DND-41 (cell line): Measurements from ENCODE around the gene COL4A2.

Source experiments
- ATAC-seq: fragments of 200-7000 bp; cut with Tn5 transposase; 3 replicates; pipeline ENCODE4 v1.9.1; 2021; ENCODE audit warnings: low read depth; ENCODE audit not compliant: insufficient read depth
- DNase-seq: peaks from one replicate; pipeline ENCODE4 v3.0.0-alpha.2; 2020
- H2AFZ ChIP-seq: 2 replicates; pipeline ENCODE4 v1.6.0; 2012; ENCODE audit warnings: low read depth, low read length
- H3K27ac ChIP-seq: 2 replicates; pipeline ENCODE4 v1.5.1; 2012; ENCODE audit warnings: low read length, inconsistent platforms
- H3K27me3 ChIP-seq: fragments of 200-600 bp; sonication (generic); 2 replicates; pipeline ENCODE4 v1.6.0; 2012; ENCODE audit warnings: low read length, mild to moderate bottlenecking, inconsistent platforms; ENCODE audit not compliant: insufficient read depth, poor library complexity
- H3K36me3 ChIP-seq: 2 replicates; pipeline ENCODE4 v1.5.1; 2012; ENCODE audit warnings: low read length, inconsistent platforms; ENCODE audit not compliant: insufficient read depth
- H3K4me1 ChIP-seq: 2 replicates; pipeline ENCODE4 v1.5.1; 2012; ENCODE audit warnings: mild to moderate bottlenecking, low read length; ENCODE audit not compliant: insufficient read depth
- H3K4me2 ChIP-seq: 2 replicates; pipeline ENCODE4 v1.6.0; 2012; ENCODE audit warnings: mild to moderate bottlenecking, moderate library complexity, low read length, inconsistent platforms; ENCODE audit not compliant: insufficient read depth
- H3K4me3 ChIP-seq, 2 experiments: fragments of 200-600 bp in 1 of 2; shearing (Covaris generic) in 1 of 2; 2 replicates each; pipeline ENCODE4 v1.5.1; 2012 to 2016; ENCODE audit warnings: inconsistent platforms in 2 of 2, low read length in 2 of 2, mild to moderate bottlenecking in 2 of 2, low read depth in 1 of 2, moderate library complexity in 1 of 2
- H3K79me2 ChIP-seq: 2 replicates; pipeline ENCODE4 v1.6.0; 2012; ENCODE audit warnings: low read length, inconsistent platforms; ENCODE audit not compliant: insufficient read depth
- H3K9ac ChIP-seq: 2 replicates; pipeline ENCODE4 v1.6.0; 2012; ENCODE audit warnings: low read depth, mild to moderate bottlenecking, inconsistent platforms, low read length, moderate library complexity
- H3K9me3 ChIP-seq: 2 replicates; pipeline ENCODE4 v1.5.1; 2012; ENCODE audit warnings: low read length, moderate library complexity, mild to moderate bottlenecking, inconsistent platforms; ENCODE audit not compliant: insufficient read depth, severe bottlenecking
- H4K20me1 ChIP-seq: 2 replicates; pipeline ENCODE4 v1.6.0; 2012; ENCODE audit warnings: low read length; ENCODE audit not compliant: insufficient read depth
- EZH2 ChIP-seq: IDR thresholded peaks from 3 replicates; pipeline ENCODE4 v1.6.1; 2012; ENCODE audit warnings: borderline replicate concordance, low read depth, mild to moderate bottlenecking, moderate library complexity, low read length, inconsistent platforms; ENCODE audit not compliant: severe bottlenecking
- TF ChIP-seq, protein P1 (sequence below): IDR thresholded peaks from 2 replicates; pipeline ENCODE4 v1.5.1; 2012; ENCODE audit warnings: borderline replicate concordance, low read length, moderate library complexity, mild to moderate bottlenecking; ENCODE audit not compliant: poor library complexity, severe bottlenecking; ENCODE audit errors: extremely low read depth

Gene COL4A2

DNA sequence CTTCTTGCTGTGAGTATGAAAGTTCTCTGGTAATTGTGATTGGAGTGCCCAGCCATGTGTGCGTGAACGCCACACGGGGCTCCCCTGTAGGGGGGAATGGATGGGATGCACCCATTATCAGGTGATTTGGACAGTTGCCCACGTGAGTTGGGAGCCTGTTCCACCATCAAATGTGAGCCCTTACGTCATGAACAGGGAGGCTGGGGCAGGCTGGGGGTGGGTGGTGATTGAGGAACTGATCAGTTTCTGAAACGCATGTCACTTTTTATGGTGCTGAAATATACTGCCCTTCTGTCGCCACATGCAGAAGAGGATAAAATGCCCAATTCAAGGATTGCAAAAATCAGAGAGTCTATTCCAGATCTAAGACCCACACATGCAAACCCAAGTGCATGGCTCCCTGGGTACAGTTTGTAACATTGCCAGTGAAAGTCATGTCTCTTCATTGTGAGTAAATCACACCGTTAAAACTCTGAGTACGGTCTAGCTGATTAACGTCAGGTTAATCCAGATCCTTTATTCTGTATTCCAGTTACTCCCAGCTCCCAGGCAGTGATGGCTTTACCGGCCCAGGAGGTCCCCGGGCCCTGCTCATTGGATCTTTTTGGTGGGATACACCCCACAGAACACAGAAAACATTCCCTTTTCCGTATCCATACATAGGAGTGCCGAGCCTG is 164.2 kb downstream of the COL4A2 start:
- Histone ChIP-seq H2AFZ (no peak overlapping the region), H3K4me3 (no peak overlapping the region), H3K27me3 (peaks cover 5% of the 10 kb centered on the region), H3K79me2 (no peaks in the 10 kb centered on the region), H3K36me3 (no peaks in the 10 kb centered on the region), H3K4me1 (no peaks in the 10 kb centered on the region), H3K9me3 (no peaks in the 10 kb centered on the region), H4K20me1 (peaks cover 6% of the 10 kb centered on the region; the same call in 1 of the 2 replicates), H3K4me2 (no peak overlapping the region), H3K9ac (no peak overlapping the region), H3K27ac (no peak overlapping the region)
- ATAC-seq = no peak
- DNase-seq = no peak
- no peak for TF ChIP-seq EZH2
- TF ChIP-seq, protein P1, sequence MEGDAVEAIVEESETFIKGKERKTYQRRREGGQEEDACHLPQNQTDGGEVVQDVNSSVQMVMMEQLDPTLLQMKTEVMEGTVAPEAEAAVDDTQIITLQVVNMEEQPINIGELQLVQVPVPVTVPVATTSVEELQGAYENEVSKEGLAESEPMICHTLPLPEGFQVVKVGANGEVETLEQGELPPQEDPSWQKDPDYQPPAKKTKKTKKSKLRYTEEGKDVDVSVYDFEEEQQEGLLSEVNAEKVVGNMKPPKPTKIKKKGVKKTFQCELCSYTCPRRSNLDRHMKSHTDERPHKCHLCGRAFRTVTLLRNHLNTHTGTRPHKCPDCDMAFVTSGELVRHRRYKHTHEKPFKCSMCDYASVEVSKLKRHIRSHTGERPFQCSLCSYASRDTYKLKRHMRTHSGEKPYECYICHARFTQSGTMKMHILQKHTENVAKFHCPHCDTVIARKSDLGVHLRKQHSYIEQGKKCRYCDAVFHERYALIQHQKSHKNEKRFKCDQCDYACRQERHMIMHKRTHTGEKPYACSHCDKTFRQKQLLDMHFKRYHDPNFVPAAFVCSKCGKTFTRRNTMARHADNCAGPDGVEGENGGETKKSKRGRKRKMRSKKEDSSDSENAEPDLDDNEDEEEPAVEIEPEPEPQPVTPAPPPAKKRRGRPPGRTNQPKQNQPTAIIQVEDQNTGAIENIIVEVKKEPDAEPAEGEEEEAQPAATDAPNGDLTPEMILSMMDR = no peak

DNA sequence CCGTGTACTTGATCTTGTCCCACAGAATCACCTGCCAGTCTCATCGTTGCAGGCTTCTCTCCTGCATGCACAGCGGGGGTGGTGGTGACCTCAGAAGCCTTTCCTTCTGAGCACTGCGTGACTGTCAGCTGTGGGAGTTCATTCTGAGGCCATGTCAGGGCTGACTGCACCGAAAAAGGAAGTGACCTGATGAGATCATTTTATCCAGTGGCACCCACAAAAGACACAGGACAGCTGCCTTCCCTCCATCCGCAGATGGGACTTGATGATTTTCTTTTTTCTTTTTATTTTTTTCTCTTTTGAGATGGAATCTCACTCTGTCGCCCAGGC is 164.7 kb downstream of the COL4A2 start:
- Histone ChIP-seq H3K4me1 (no peaks in the 10 kb centered on the region), H3K4me3 (no peak overlapping the region), H2AFZ (no peak overlapping the region), H3K9ac (no peak overlapping the region), H4K20me1 (peaks cover 6% of the 10 kb centered on the region; the same call in 1 of the 2 replicates), H3K9me3 (no peaks in the 10 kb centered on the region), H3K4me2 (no peak overlapping the region), H3K79me2 (no peaks in the 10 kb centered on the region), H3K27me3 (peaks cover 8% of the 10 kb centered on the region), H3K36me3 (no peaks in the 10 kb centered on the region), H3K27ac (no peak overlapping the region)
- DNase-seq (no peak), ATAC-seq (no peak)
- TF ChIP-seq EZH2 = no peak
- TF ChIP-seq, protein P1 = no peak

DNA sequence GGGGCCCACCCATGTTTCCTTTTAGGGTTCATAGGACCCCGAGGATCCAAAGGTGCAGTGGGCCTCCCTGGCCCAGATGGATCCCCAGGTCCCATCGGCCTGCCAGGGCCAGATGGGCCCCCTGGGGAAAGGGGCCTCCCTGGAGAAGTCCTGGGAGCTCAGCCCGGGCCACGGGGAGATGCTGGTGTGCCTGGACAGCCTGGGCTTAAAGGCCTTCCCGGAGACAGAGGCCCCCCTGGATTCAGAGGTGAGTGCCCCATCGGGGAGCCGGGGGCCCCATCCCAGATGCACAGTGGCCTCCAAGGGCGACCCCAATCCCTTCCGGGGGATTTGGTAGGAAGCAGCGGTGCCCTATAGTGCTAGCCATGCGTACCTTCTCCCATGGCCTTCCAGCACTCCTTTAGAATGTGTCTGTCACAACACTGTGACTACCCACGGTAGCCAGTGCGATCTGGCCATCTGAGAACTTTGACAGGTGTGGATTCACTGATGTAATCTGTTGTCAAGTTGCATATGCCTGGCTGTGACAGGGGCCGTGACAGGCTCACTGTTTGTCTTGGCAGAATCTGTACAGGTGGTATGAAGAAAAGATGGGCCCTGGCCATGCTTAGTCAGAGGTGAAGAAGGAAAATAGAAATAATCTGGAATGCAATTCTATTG is 165.9 kb downstream of the COL4A2 start:
- no peaks in the 10 kb centered on the region for H3K4me1 ChIP-seq
- DNase-seq = no peak
- peaks cover 6% of the 10 kb centered on the region; the same call in 1 of the 2 replicates for H4K20me1 ChIP-seq
- no peak overlapping the region for H3K4me2 ChIP-seq
- no peak overlapping the region for H3K9ac ChIP-seq
- H3K27me3 ChIP-seq = peaks cover 8% of the 10 kb centered on the region
- TF ChIP-seq, protein P1 = no peak
- no peak for TF ChIP-seq EZH2
- no peaks in the 10 kb centered on the region for H3K79me2 ChIP-seq
- ATAC-seq = no peak
- no peaks in the 10 kb centered on the region for H3K36me3 ChIP-seq
- no peak overlapping the region for H3K27ac ChIP-seq
- H2AFZ ChIP-seq = no peak overlapping the region
- H3K9me3 ChIP-seq = no peaks in the 10 kb centered on the region
- H3K4me3 ChIP-seq = no peak overlapping the region
